ENCODE results near the gene TARBP1.
"Not testable (repeated sequence)": the region's sequence is repeated elsewhere in the genome, so short reads cannot be mapped to it uniquely, and the experiment has no call there.

TARBP1 gene

GRCh38 chr1:234478481-234479309, at the start of gene TARBP1:
Gene TARBP1, minus strand, starts transcription at chr1:234479179. Its CDS starts 76 bp downstream, at chr1:234479103.
- peak; percentile 13 to 72 (median 48) for DNase-seq (ENCODE audit: low read depth in 3 of 3, low spot score in 1 of 3)

GRCh38 chr1:234528074-234528865, 49.3 kb upstream of the TARBP1 start:
- no peak for DNase-seq (ENCODE audit: low read depth in 3 of 3, low spot score in 1 of 3)

- DNase-seq (ENCODE audit: low read depth in 3 of 3, low spot score in 1 of 3), result no peak
Observed at GRCh38 chr1:234527346-234527745, 48.4 kb upstream of the TARBP1 start.

- DNase-seq (ENCODE audit: low read depth in 3 of 3, low spot score in 1 of 3), result no peak
Observed at GRCh38 chr1:234526922-234527321, 47.9 kb upstream of the TARBP1 start.

GRCh38 chr1:234525099-234525799, 46.3 kb upstream of the TARBP1 start:
- DNase-seq (ENCODE audit: low read depth in 3 of 3, low spot score in 1 of 3), result no peak

- no peak for DNase-seq (ENCODE audit: low read depth in 3 of 3, low spot score in 1 of 3)
Observed at GRCh38 chr1:234521836-234522235, 42.9 kb upstream of the TARBP1 start.

GRCh38 chr1:234520908-234521817, 42.2 kb upstream of the TARBP1 start:
- no peak for DNase-seq (ENCODE audit: low read depth in 3 of 3, low spot score in 1 of 3)

GRCh38 chr1:234519506-234519905, 40.5 kb upstream of the TARBP1 start:
- no peak for DNase-seq (ENCODE audit: low read depth in 3 of 3, low spot score in 1 of 3)

GRCh38 chr1:234518876-234519275, 39.9 kb upstream of the TARBP1 start:
- no peak for DNase-seq (ENCODE audit: low read depth in 3 of 3, low spot score in 1 of 3)

GRCh38 chr1:234518086-234518485, 39.1 kb upstream of the TARBP1 start:
- DNase-seq (ENCODE audit: low read depth in 3 of 3, low spot score in 1 of 3), result not testable (repeated sequence)

GRCh38 chr1:234517110-234517802, 38.3 kb upstream of the TARBP1 start:
- no peak for DNase-seq (ENCODE audit: low read depth in 3 of 3, low spot score in 1 of 3)

- DNase-seq (ENCODE audit: low read depth in 3 of 3, low spot score in 1 of 3), result no peak
Observed at GRCh38 chr1:234515821-234516241, 36.9 kb upstream of the TARBP1 start.

GRCh38 chr1:234515411-234515810, 36.4 kb upstream of the TARBP1 start:
- DNase-seq (ENCODE audit: low read depth in 3 of 3, low spot score in 1 of 3), result no peak

- no peak for DNase-seq (ENCODE audit: low read depth in 3 of 3, low spot score in 1 of 3)
Observed at GRCh38 chr1:234512451-234512861, 33.5 kb upstream of the TARBP1 start.

- DNase-seq (ENCODE audit: low read depth in 3 of 3, low spot score in 1 of 3), result no peak
Observed at GRCh38 chr1:234509457-234510328, 30.7 kb upstream of the TARBP1 start.

GRCh38 chr1:234507626-234508387, 28.8 kb upstream of the TARBP1 start:
- DNase-seq (ENCODE audit: low read depth in 3 of 3, low spot score in 1 of 3), result no peak

- DNase-seq (ENCODE audit: low read depth in 3 of 3, low spot score in 1 of 3), result no peak
Observed at GRCh38 chr1:234507089-234507488, 28.1 kb upstream of the TARBP1 start.

- DNase-seq (ENCODE audit: low read depth in 3 of 3, low spot score in 1 of 3), result no peak
Observed at GRCh38 chr1:234505769-234506102, 26.8 kb upstream of the TARBP1 start.
